ENCODE measurements around the gene TMPRSS7.

DNA sequence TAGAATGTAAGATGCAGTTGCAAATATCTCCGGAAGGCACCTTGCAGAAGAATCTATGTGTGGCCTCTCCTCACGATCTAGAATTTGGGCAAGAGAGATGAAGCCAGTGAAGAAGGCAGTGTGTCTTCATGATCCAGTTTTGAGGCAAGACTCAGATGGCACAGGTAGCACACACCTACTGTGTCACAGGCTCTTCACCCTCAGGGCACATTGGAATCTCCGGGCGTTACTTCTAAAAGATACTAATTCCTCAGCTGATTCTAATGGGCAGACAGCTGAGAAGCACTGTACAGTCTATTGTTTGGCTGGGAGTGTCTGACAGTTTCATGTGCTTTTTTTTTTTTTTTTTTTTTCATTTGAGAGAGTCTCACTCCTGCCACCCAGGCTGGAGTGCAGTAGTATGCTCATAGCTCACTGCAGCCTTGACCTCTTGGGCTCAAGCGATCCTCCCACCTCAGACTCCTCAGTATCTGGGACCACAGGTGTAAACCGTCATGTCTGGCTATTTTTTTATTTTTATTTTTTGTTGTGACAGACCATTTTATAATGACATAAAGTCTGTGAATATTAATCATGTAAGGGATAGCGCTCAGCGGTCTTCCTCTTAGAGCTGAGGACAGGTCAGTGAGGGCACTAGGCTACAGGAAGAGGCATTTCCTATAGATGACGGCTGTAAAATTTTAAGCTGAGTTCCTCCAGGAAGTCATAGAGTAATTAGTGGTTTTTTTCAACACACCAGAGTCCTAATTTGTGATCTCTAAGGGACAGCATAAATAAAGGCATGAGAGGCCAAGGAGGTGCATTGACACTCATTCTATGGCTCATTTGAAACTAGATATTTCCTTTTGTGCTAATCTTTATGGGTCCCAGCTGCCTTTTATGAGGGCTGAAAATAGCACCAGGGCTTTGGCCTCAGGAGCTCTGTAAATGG lies 55.7 kb downstream of the TMPRSS7 start:
- TF ChIP-seq, protein P1, sequence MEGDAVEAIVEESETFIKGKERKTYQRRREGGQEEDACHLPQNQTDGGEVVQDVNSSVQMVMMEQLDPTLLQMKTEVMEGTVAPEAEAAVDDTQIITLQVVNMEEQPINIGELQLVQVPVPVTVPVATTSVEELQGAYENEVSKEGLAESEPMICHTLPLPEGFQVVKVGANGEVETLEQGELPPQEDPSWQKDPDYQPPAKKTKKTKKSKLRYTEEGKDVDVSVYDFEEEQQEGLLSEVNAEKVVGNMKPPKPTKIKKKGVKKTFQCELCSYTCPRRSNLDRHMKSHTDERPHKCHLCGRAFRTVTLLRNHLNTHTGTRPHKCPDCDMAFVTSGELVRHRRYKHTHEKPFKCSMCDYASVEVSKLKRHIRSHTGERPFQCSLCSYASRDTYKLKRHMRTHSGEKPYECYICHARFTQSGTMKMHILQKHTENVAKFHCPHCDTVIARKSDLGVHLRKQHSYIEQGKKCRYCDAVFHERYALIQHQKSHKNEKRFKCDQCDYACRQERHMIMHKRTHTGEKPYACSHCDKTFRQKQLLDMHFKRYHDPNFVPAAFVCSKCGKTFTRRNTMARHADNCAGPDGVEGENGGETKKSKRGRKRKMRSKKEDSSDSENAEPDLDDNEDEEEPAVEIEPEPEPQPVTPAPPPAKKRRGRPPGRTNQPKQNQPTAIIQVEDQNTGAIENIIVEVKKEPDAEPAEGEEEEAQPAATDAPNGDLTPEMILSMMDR (IDR thresholded peaks at IDR 0.05): no peak
- no peak for TF ChIP-seq POLR2A (IDR thresholded peaks at IDR 0.05)
